Measurements from ENCODE around the gene CX3CR1.
"Not testable (repeated sequence)": the region's sequence is repeated elsewhere in the genome, so short reads cannot be mapped to it uniquely, and the experiment has no call there.

The CX3CR1 gene

DNA sequence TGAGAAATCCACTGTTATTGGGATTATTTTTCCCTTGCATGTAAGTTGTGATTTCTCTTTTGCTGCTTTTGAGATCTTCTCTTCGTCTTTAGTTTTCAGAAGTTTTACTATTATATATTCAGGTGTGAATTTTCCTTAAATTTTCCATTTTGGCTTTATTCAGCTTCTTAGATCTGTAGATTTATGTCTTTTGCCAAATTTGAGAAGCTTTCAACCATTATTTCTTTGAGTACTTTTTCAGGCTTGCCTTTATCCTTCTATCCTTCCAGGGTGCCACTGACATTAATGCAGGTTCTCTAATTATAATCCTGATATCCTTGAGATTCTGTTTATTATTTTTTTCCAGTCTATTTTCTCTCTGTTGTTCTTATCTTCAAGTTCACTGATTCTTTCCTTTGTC lies 49.4 kb downstream of the CX3CR1 start:
- peaks cover 16% of the 10 kb centered on the region for H3K27me3 ChIP-seq (ENCODE audit: insufficient read depth, poor library complexity, severe bottlenecking)
- no peak overlapping the region for H3K27ac ChIP-seq (ENCODE audit: poor library complexity, severe bottlenecking)
- H3K4me1 ChIP-seq (ENCODE audit: insufficient read depth, poor library complexity, severe bottlenecking) = no peaks in the 10 kb centered on the region
- ATAC-seq (ENCODE audit: low read depth) = no peak
- no peaks in the 10 kb centered on the region for H3K36me3 ChIP-seq (ENCODE audit: low read depth)
- no peak for DNase-seq (ENCODE audit: low spot score)
- no peak overlapping the region for H3K4me3 ChIP-seq (ENCODE audit: severe bottlenecking)
- TF ChIP-seq CTCF (IDR thresholded peaks at IDR 0.05; ENCODE audit: poor library complexity, severe bottlenecking) = no peak
- H3K9me3 ChIP-seq (ENCODE audit: severe bottlenecking) = no peaks in the 10 kb centered on the region

GRCh38 chr3:39228496-39228895 lies 51.3 kb downstream of the CX3CR1 start:
- H3K4me1 ChIP-seq (ENCODE audit: insufficient read depth, poor library complexity, severe bottlenecking) = no peaks in the 10 kb centered on the region
- H3K9me3 ChIP-seq (ENCODE audit: severe bottlenecking) = no peaks in the 10 kb centered on the region
- no peak for DNase-seq (ENCODE audit: low spot score)
- H3K27ac ChIP-seq (ENCODE audit: poor library complexity, severe bottlenecking) = no peak overlapping the region
- no peaks in the 10 kb centered on the region for H3K36me3 ChIP-seq (ENCODE audit: low read depth)
- H3K4me3 ChIP-seq (ENCODE audit: severe bottlenecking) = no peak overlapping the region
- peaks cover 15% of the 10 kb centered on the region for H3K27me3 ChIP-seq (ENCODE audit: insufficient read depth, poor library complexity, severe bottlenecking)
- TF ChIP-seq CTCF (IDR thresholded peaks at IDR 0.05; ENCODE audit: poor library complexity, severe bottlenecking) = no peak
- ATAC-seq (ENCODE audit: low read depth) = no peak

- not testable (repeated sequence) for H3K27me3 ChIP-seq (ENCODE audit: insufficient read depth, poor library complexity, severe bottlenecking); DNase-seq (ENCODE audit: low spot score); H3K27ac ChIP-seq (ENCODE audit: poor library complexity, severe bottlenecking); H3K9me3 ChIP-seq (ENCODE audit: severe bottlenecking); H3K36me3 ChIP-seq (ENCODE audit: low read depth); H3K4me1 ChIP-seq (ENCODE audit: insufficient read depth, poor library complexity, severe bottlenecking); H3K4me3 ChIP-seq (ENCODE audit: severe bottlenecking); ATAC-seq (ENCODE audit: low read depth)
Measured at GRCh38 chr3:39227596-39227995, 52.2 kb downstream of the CX3CR1 start.

GRCh38 chr3:39226106-39226741 lies 53.6 kb downstream of the CX3CR1 start:
- ATAC-seq (ENCODE audit: low read depth) (no peak), DNase-seq (ENCODE audit: low spot score) (no peak)
- no peak for TF ChIP-seq CTCF (IDR thresholded peaks at IDR 0.05; ENCODE audit: poor library complexity, severe bottlenecking)
- Histone ChIP-seq H3K4me1 (ENCODE audit: insufficient read depth, poor library complexity, severe bottlenecking) (no peaks in the 10 kb centered on the region), H3K9me3 (ENCODE audit: severe bottlenecking) (no peaks in the 10 kb centered on the region), H3K4me3 (ENCODE audit: severe bottlenecking) (no peak overlapping the region), H3K27me3 (ENCODE audit: insufficient read depth, poor library complexity, severe bottlenecking) (peaks cover 6% of the 10 kb centered on the region), H3K27ac (ENCODE audit: poor library complexity, severe bottlenecking) (no peak overlapping the region), H3K36me3 (ENCODE audit: low read depth) (no peaks in the 10 kb centered on the region)

GRCh38 chr3:39224288-39224687 lies 55.5 kb downstream of the CX3CR1 start:
- no peak overlapping the region for H3K4me3 ChIP-seq (ENCODE audit: severe bottlenecking)
- no peaks in the 10 kb centered on the region for H3K4me1 ChIP-seq (ENCODE audit: insufficient read depth, poor library complexity, severe bottlenecking)
- no peak overlapping the region for H3K27ac ChIP-seq (ENCODE audit: poor library complexity, severe bottlenecking)
- no peak for ATAC-seq (ENCODE audit: low read depth)
- H3K9me3 ChIP-seq (ENCODE audit: severe bottlenecking) = no peaks in the 10 kb centered on the region
- no peak for TF ChIP-seq CTCF (IDR thresholded peaks at IDR 0.05; ENCODE audit: poor library complexity, severe bottlenecking)
- H3K27me3 ChIP-seq (ENCODE audit: insufficient read depth, poor library complexity, severe bottlenecking) = no peaks in the 10 kb centered on the region
- DNase-seq (ENCODE audit: low spot score) = no peak
- no peaks in the 10 kb centered on the region for H3K36me3 ChIP-seq (ENCODE audit: low read depth)

All from RWPE2 (cell line).